ENCODE measurements around the gene EGFR.

DNA sequence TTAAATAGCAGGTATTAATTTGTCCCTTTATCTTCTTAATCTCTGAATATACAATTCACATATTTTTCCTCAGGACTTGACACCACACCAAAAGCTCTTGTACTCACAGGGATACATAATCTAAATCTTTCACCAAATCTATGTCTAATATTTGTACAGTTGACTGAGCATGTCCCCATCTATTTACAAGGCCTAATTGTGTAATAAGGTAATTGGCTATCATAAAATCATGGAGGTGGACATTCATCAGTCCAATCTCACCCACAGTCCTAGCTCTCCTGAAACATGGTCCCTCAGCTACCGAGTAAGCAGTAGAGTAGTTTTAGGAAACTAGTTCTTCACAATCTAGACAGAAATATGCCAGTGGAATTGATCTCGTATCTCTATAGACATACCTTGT lies 30.3 kb upstream of the EGFR start:
- TF ChIP-seq, protein P1, sequence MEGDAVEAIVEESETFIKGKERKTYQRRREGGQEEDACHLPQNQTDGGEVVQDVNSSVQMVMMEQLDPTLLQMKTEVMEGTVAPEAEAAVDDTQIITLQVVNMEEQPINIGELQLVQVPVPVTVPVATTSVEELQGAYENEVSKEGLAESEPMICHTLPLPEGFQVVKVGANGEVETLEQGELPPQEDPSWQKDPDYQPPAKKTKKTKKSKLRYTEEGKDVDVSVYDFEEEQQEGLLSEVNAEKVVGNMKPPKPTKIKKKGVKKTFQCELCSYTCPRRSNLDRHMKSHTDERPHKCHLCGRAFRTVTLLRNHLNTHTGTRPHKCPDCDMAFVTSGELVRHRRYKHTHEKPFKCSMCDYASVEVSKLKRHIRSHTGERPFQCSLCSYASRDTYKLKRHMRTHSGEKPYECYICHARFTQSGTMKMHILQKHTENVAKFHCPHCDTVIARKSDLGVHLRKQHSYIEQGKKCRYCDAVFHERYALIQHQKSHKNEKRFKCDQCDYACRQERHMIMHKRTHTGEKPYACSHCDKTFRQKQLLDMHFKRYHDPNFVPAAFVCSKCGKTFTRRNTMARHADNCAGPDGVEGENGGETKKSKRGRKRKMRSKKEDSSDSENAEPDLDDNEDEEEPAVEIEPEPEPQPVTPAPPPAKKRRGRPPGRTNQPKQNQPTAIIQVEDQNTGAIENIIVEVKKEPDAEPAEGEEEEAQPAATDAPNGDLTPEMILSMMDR (IDR thresholded peaks at IDR 0.05; ENCODE audit: low read length), result no peak
- no peak for TF ChIP-seq EZH2phosphoT487 (IDR thresholded peaks at IDR 0.05; ENCODE audit: low read length)
- no peak for TF ChIP-seq EZH2 (optimal IDR thresholded peaks at IDR 0.05; ENCODE audit: low read depth, low read length)
